22Rv1 (cell line): ENCODE measurements around the gene MLLT3.

Source experiments
- H3K27ac ChIP-seq: fragments of 450-650 bp; 2 replicates; pipeline ENCODE4 v1.5.1; 2017
- CTCF ChIP-seq: fragments of 450-650 bp; IDR thresholded peaks from 2 replicates; pipeline ENCODE4 v1.5.1; 2017; ENCODE audit warnings: mild to moderate bottlenecking
- ZFX ChIP-seq: fragments of 450-650 bp; IDR thresholded peaks from 2 replicates; pipeline ENCODE4 v1.6.1; 2017; ENCODE audit warnings: antibody characterized with exemption, borderline replicate concordance

The MLLT3 gene

GRCh38 chr9:20504930-20505329, 117.4 kb downstream of the MLLT3 start:
- H3K27ac ChIP-seq, result no peak overlapping the region
- no peak for TF ChIP-seq CTCF

- H3K27ac ChIP-seq, result no peak overlapping the region
- TF ChIP-seq ZFX (no peak), CTCF (no peak)
Measured at GRCh38 chr9:20500101-20500500, 122.2 kb downstream of the MLLT3 start.

GRCh38 chr9:20499013-20499412, 123.3 kb downstream of the MLLT3 start:
- H3K27ac ChIP-seq, result no peak overlapping the region
- no peak for TF ChIP-seq ZFX
- no peak for TF ChIP-seq CTCF

GRCh38 chr9:20496328-20496727, 126.0 kb downstream of the MLLT3 start:
- TF ChIP-seq ZFX (no peak), CTCF (no peak)

GRCh38 chr9:20495098-20495497, 127.2 kb downstream of the MLLT3 start:
- TF ChIP-seq ZFX (no peak), CTCF (no peak)
- no peak overlapping the region for H3K27ac ChIP-seq

More at GRCh38 chr9:20496328-20496727, 126.0 kb downstream of the MLLT3 start:
- H3K27ac ChIP-seq, result no peak overlapping the region

- TF ChIP-seq CTCF (no peak), ZFX (no peak)
- no peak overlapping the region for H3K27ac ChIP-seq
Measured at GRCh38 chr9:20494035-20494434, 128.3 kb downstream of the MLLT3 start.

GRCh38 chr9:20492772-20493171, 129.5 kb downstream of the MLLT3 start:
- TF ChIP-seq ZFX (no peak), CTCF (no peak)
- H3K27ac ChIP-seq, result no peak overlapping the region
